ENCODE data around the gene GINS2.
A peak's percentile ranks its signal among the peaks of the same experiment; 100 is the strongest.

DNA sequence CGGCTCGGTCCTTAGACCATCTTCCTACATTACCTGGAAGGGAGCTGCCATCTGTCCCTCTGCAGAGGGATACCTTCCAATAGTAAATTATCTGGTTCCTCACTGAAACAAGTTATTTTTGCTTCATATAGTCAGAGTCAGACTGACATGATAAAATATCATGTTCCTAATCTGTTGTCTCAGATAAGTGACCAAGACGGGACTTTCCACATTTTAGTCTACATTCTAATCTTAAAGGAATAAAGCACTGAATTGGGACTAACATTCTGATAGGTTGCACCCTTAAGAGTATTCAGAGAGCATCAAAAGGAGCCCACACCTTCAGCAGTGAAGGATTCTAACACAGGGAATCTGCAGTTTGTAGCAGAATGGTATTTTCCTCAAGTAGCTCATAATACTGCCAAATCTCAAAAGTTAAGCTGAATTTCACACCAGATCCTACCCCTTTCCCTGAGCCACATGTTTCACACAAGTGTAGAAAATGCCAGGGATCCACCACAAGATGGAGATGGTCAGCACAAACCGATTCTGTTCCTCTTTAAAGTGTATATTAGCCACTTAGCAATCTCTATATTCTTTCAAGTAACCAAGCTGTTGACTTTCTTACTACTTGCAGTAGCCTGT lies 13.4 kb downstream of the GINS2 start:
- TF ChIP-seq, protein P1, sequence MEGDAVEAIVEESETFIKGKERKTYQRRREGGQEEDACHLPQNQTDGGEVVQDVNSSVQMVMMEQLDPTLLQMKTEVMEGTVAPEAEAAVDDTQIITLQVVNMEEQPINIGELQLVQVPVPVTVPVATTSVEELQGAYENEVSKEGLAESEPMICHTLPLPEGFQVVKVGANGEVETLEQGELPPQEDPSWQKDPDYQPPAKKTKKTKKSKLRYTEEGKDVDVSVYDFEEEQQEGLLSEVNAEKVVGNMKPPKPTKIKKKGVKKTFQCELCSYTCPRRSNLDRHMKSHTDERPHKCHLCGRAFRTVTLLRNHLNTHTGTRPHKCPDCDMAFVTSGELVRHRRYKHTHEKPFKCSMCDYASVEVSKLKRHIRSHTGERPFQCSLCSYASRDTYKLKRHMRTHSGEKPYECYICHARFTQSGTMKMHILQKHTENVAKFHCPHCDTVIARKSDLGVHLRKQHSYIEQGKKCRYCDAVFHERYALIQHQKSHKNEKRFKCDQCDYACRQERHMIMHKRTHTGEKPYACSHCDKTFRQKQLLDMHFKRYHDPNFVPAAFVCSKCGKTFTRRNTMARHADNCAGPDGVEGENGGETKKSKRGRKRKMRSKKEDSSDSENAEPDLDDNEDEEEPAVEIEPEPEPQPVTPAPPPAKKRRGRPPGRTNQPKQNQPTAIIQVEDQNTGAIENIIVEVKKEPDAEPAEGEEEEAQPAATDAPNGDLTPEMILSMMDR (conservative IDR thresholded peaks at IDR 0.05; ENCODE audit: low read depth, low read length) = peak; percentile 56
- no peak for TF ChIP-seq EZH2 (IDR thresholded peaks at IDR 0.05; ENCODE audit: borderline replicate concordance, low read depth, low read length, poor library complexity, severe bottlenecking)

Data from A673 (cell line).